Neuronal stem cell (in vitro differentiated cells): ENCODE data around the gene FLYWCH1.

Experiments used
- DNase-seq: peaks from one replicate; pipeline ENCODE4 v3.0.0-alpha.2; 2013; ENCODE audit warnings: low spot score
- H2AFZ ChIP-seq: one replicate; pipeline ENCODE4 v1.6.1; 2013; ENCODE audit warnings: mild to moderate bottlenecking, low read length, inconsistent platforms
- H2AK5ac ChIP-seq: 2 replicates; pipeline ENCODE4 v1.6.1; 2013; ENCODE audit warnings: low read depth, mild to moderate bottlenecking, inconsistent platforms, low read length, moderate library complexity, mixed read lengths
- H2BK120ac ChIP-seq: 2 replicates; pipeline ENCODE4 v1.6.1; 2013; ENCODE audit warnings: low read depth, mild to moderate bottlenecking, inconsistent platforms, low read length, moderate library complexity, mixed read lengths
- H2BK12ac ChIP-seq: one replicate; pipeline ENCODE4 v1.6.1; 2013; ENCODE audit warnings: low read length, inconsistent platforms
- H2BK15ac ChIP-seq: 2 replicates; pipeline ENCODE4 v1.6.1; 2013; ENCODE audit warnings: mild to moderate bottlenecking, low read length, inconsistent platforms, mixed read lengths
- H2BK5ac ChIP-seq: one replicate; pipeline ENCODE4 v1.6.1; 2013; ENCODE audit warnings: inconsistent platforms, mild to moderate bottlenecking, low read length, moderate library complexity
- H3K14ac ChIP-seq: one replicate; pipeline ENCODE4 v1.6.1; 2013; ENCODE audit warnings: low read length, inconsistent platforms
- H3K18ac ChIP-seq: 2 replicates; pipeline ENCODE4 v1.6.1; 2013; ENCODE audit warnings: low read length, inconsistent platforms
- H3K23ac ChIP-seq: 2 replicates; pipeline ENCODE4 v1.6.1; 2013; ENCODE audit warnings: low read depth, mild to moderate bottlenecking, mixed read lengths, low read length, inconsistent platforms; ENCODE audit not compliant: poor library complexity
- H3K27ac ChIP-seq: replicated peaks from 3 replicates; pipeline ENCODE4 v1.5.1; 2013; ENCODE audit warnings: low read length, inconsistent platforms
- H3K27me3 ChIP-seq, 3 experiments: 2 replicates each; pipeline ENCODE4 v1.6.1; 2013; ENCODE audit warnings: low read length in 3 of 3, mild to moderate bottlenecking in 2 of 3, inconsistent platforms in 1 of 3, low read depth in 1 of 3, mixed read lengths in 1 of 3, moderate library complexity in 1 of 3; ENCODE audit not compliant: control insufficient read depth in 3 of 3, insufficient read depth in 3 of 3
- H3K36me3 ChIP-seq, 2 donors: replicated peaks in 1 of 2; 2 replicates each; pipeline ENCODE4 v1.6.1; 2013; ENCODE audit warnings: low read length in 2 of 2; ENCODE audit not compliant: control insufficient read depth in 2 of 2, insufficient read depth in 2 of 2
- H3K4ac ChIP-seq: 2 replicates; pipeline ENCODE4 v1.6.1; 2013; ENCODE audit warnings: inconsistent platforms, mild to moderate bottlenecking, low read length, moderate library complexity
- H3K4me1 ChIP-seq, 2 donors: 1 replicate in 1 of 2; 2 replicates in 1 of 2; pipeline ENCODE4 v1.6.1; 2013; ENCODE audit warnings: low read length in 2 of 2, low read depth in 1 of 2; ENCODE audit not compliant: control insufficient read depth in 2 of 2, insufficient read depth in 1 of 2
- H3K4me2 ChIP-seq: one replicate; pipeline ENCODE4 v1.6.1; 2013; ENCODE audit warnings: mild to moderate bottlenecking, low read length, inconsistent platforms; ENCODE audit not compliant: insufficient read depth, poor library complexity, severe bottlenecking
- H3K4me3 ChIP-seq, 2 donors: 2 replicates each; pipeline ENCODE4 v1.5.1; 2013; ENCODE audit warnings: low read length in 2 of 2, mild to moderate bottlenecking in 2 of 2, inconsistent platforms in 1 of 2, moderate library complexity in 1 of 2
- H3K79me1 ChIP-seq: one replicate; pipeline ENCODE4 v1.6.1; 2013; ENCODE audit warnings: low read depth, mild to moderate bottlenecking, inconsistent platforms, low read length, moderate library complexity
- H3K9ac ChIP-seq: one replicate; pipeline ENCODE4 v1.6.1; 2013; ENCODE audit warnings: mild to moderate bottlenecking, low read depth, low read length, inconsistent platforms; ENCODE audit not compliant: poor library complexity
- H3K9me3 ChIP-seq, 2 donors: replicated peaks in 1 of 2; 2 replicates each; pipeline versions ENCODE3 to v1.6.1; 2013; ENCODE audit warnings: low read length in 2 of 2, mild to moderate bottlenecking in 2 of 2, inconsistent platforms in 1 of 2, low read depth in 1 of 2, mixed read lengths in 1 of 2, moderate library complexity in 1 of 2; ENCODE audit not compliant: control insufficient read depth in 2 of 2, insufficient read depth in 1 of 2
- H4K8ac ChIP-seq: one replicate; pipeline ENCODE4 v1.6.1; 2013; ENCODE audit warnings: low read depth, mild to moderate bottlenecking, inconsistent platforms, low read length, moderate library complexity
- H4K91ac ChIP-seq: one replicate; pipeline ENCODE4 v1.6.1; 2013; ENCODE audit warnings: low read length, low read depth, mild to moderate bottlenecking, inconsistent platforms; ENCODE audit not compliant: poor library complexity
- WGBS, 2 donors: extraction: QIAGEN DNeasy Blood & Tissue Kit; methylation state at CpG; one replicate each; pipeline ENCODE4 v1.1.7; 2013; ENCODE audit warnings: missing lambda C conversion rate in 2 of 2, mixed read lengths in 1 of 2; ENCODE audit not compliant: insufficient read length in 2 of 2, insufficient replicate concordance in 1 of 2; ENCODE audit errors: extremely low coverage in 2 of 2; 5-methylcytosine and 5-hydroxymethylcytosine counted together

The FLYWCH1 gene

GRCh38 chr16:2899564-2900072, 12.1 kb upstream of the FLYWCH1 start:
- peaks cover 8 to 10% of the 10 kb centered on the region in 2 donors for H3K36me3 ChIP-seq
- no peak overlapping the region for H2AK5ac ChIP-seq
- no peak overlapping the region for H3K4ac ChIP-seq
- no peak for DNase-seq
- no peak overlapping the region for H2BK120ac ChIP-seq
- no peak overlapping the region for H3K18ac ChIP-seq
- no peak overlapping the region for H2BK15ac ChIP-seq
- no peak overlapping the region for H3K4me2 ChIP-seq
- no peak overlapping the region for H3K4me3 ChIP-seq
- H3K14ac ChIP-seq, result no peak overlapping the region
- no peak overlapping the region for H3K23ac ChIP-seq
- H3K9ac ChIP-seq, result peak overlapping the region; percentile 50
- no peak overlapping the region for H4K91ac ChIP-seq
- H2BK12ac ChIP-seq, result no peak overlapping the region
- no peak overlapping the region for H2BK5ac ChIP-seq
- WGBS, 2 donors, result no CpG with 5 or more reads among the region's 13 CpGs
- H3K27me3 ChIP-seq, result peaks cover 0 to under 1% (median 0%) of the 10 kb centered on the region in 3 experiments
- H3K9me3 ChIP-seq, result no peaks in the 10 kb centered on the region
- H4K8ac ChIP-seq, result no peak overlapping the region
- peaks cover 12 to 15% of the 10 kb centered on the region in 2 donors for H3K4me1 ChIP-seq
- no peak overlapping the region for H3K27ac ChIP-seq
- no peak overlapping the region for H2AFZ ChIP-seq
- H3K79me1 ChIP-seq, result peaks cover 1% of the 10 kb centered on the region

DNA sequence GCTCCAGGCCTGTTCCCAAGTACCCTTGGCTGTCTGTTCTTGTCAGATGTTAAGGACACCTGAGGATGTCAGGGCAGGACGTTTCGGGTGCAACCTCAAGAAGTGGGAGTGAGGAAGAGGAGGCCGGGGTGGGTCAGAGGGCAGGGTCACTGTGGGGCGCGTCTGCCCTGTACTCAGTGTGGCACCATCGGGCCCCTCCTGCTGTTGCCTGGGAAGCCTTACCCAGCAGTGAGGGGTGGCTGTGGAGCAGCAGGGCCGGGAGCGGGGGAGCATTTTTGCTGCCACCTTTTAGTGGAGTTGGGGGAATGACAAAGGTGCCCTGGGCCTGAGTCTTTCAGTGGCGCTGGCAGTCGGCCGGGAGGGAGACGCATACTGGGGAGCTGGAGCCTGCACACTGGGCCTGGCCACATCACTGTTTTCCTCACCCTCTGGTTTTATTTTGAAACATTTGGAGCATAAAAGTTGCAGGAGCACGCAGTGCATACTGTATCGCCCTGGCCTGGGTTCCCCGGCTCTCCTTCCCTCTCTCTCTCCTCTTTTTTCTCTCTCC, 11.1 kb upstream of the FLYWCH1 start:
- Histone ChIP-seq H3K27me3 (peaks cover 0 to 1% (median 0%) of the 10 kb centered on the region in 3 experiments), H2BK120ac (no peak overlapping the region), H2BK15ac (no peak overlapping the region), H3K9ac (no peak overlapping the region), H3K79me1 (peaks cover 1% of the 10 kb centered on the region), H3K14ac (no peak overlapping the region), H3K4me2 (no peak overlapping the region), H4K91ac (no peak overlapping the region), H3K27ac (no peak overlapping the region), H2AK5ac (peak overlapping the region; percentile 75), H2BK5ac (no peak overlapping the region), H3K4ac (no peak overlapping the region), H3K4me3 (no peak overlapping the region), H3K36me3 (peaks cover 6 to 8% of the 10 kb centered on the region in 2 donors), H3K18ac (no peak overlapping the region), H2BK12ac (no peak overlapping the region), H4K8ac (no peak overlapping the region), H3K4me1 (peaks cover 12 to 15% of the 10 kb centered on the region in 2 donors), H2AFZ (no peak overlapping the region), H3K9me3 (no peaks in the 10 kb centered on the region), H3K23ac (no peak overlapping the region)
- WGBS, 2 donors, result no CpG with 5 or more reads among the region's 15 CpGs
- DNase-seq, result no peak

DNA sequence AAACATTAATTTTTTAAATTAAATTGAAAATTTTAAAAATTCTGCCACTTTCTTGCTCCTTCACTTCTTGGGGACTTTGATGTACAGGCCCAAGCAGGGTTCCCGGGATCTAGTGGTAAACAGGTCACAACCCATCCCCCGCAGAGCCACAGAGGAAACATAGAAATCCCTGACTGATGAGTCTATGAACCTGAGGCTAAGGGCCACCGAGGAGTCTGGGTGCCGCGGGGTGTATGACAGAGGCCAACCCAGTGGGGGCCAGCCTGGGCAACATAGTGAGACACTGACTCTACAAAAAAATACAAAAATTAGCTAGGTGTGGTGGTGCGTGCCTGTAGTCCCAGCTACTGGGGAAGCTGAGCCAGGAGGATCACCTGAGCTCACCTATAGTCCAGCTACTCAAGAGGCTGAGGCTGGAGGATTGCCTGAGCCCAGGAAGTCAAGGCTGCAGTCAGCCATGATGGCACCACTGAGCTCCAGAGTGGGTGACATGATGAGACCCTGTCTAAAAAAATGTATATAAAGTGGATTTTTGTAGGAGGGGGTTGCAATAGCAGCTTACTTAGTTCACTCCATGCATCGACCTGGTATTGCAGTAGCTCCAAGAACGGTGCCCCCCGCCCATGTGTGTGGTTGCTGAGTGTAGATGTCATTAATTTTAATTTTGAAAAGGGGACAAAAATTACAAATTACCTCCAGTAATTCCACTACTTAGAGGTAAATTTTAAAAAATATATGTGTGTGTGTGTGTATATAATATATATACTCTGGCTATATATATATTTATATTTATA, 9.2 kb upstream of the FLYWCH1 start:
- Histone ChIP-seq H4K8ac (no peak overlapping the region), H2BK120ac (no peak overlapping the region), H3K27ac (no peak overlapping the region), H3K23ac (no peak overlapping the region), H2BK15ac (no peak overlapping the region), H3K4me3 (no peak overlapping the region), H3K4me1 (peaks cover 12 to 17% of the 10 kb centered on the region in 2 donors), H3K4me2 (no peak overlapping the region), H3K79me1 (no peaks in the 10 kb centered on the region), H3K36me3 (no peaks in the 10 kb centered on the region), H3K4ac (no peak overlapping the region), H3K27me3 (peaks cover 0 to 1% (median 0%) of the 10 kb centered on the region in 3 experiments), H3K18ac (no peak overlapping the region), H3K9me3 (no peaks in the 10 kb centered on the region), H4K91ac (no peak overlapping the region), H2AK5ac (no peak overlapping the region), H2BK12ac (no peak overlapping the region), H2AFZ (no peak overlapping the region), H2BK5ac (no peak overlapping the region), H3K14ac (no peak overlapping the region), H3K9ac (no peak overlapping the region)
- DNase-seq, result no peak
- no CpG with 5 or more reads among the region's 9 CpGs for WGBS, 2 donors
